ENCODE data around the gene SMYD4.

SMYD4 gene

DNA sequence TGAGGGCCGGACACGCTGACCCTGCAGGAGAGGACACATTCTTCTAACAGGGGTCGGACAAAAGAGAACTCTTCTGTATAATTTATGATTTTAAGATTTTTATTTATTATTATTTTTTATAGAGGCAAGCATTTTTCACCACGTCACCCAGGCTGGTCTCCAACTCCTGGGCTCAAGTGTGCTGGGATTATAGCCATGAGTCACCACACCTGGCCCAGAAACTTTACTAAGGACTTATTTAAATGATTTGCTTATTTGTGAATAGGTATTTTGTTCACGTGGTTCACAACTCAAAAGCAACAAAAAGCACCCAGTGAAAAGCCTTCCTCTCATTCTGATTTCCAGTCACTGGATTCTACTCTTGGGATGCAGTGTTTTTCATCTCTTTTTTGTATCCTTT, 70.2 kb downstream of the SMYD4 start:
- TF ChIP-seq, protein P1, sequence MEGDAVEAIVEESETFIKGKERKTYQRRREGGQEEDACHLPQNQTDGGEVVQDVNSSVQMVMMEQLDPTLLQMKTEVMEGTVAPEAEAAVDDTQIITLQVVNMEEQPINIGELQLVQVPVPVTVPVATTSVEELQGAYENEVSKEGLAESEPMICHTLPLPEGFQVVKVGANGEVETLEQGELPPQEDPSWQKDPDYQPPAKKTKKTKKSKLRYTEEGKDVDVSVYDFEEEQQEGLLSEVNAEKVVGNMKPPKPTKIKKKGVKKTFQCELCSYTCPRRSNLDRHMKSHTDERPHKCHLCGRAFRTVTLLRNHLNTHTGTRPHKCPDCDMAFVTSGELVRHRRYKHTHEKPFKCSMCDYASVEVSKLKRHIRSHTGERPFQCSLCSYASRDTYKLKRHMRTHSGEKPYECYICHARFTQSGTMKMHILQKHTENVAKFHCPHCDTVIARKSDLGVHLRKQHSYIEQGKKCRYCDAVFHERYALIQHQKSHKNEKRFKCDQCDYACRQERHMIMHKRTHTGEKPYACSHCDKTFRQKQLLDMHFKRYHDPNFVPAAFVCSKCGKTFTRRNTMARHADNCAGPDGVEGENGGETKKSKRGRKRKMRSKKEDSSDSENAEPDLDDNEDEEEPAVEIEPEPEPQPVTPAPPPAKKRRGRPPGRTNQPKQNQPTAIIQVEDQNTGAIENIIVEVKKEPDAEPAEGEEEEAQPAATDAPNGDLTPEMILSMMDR (IDR thresholded peaks at IDR 0.05; ENCODE audit: low read depth, low read length), result no peak
- no peak for DNase-seq (ENCODE audit: extremely low read depth, low read depth)

DNA sequence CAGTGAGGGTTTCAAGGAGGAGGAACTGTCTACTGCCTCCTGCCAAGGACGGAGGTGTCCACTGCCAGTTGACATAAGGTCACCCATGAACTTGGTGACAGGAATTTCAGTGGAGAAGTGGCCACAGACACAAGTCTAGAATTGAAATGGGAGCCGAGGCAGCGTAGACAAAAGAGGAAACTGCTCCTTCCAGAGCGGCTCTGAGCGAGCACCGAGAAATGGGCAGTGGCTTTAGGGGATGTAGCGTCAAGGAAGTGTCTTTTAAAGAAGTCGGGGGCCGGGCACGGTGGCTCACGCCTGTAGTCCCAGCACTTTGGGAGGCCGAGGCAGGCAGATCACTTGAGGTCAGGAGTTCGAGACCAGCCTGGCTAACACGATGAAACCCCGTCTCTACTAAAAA, 70.9 kb downstream of the SMYD4 start:
- TF ChIP-seq, protein P1 (IDR thresholded peaks at IDR 0.05; ENCODE audit: low read depth, low read length), result no peak
- DNase-seq (ENCODE audit: extremely low read depth, low read depth), result no peak

DNA sequence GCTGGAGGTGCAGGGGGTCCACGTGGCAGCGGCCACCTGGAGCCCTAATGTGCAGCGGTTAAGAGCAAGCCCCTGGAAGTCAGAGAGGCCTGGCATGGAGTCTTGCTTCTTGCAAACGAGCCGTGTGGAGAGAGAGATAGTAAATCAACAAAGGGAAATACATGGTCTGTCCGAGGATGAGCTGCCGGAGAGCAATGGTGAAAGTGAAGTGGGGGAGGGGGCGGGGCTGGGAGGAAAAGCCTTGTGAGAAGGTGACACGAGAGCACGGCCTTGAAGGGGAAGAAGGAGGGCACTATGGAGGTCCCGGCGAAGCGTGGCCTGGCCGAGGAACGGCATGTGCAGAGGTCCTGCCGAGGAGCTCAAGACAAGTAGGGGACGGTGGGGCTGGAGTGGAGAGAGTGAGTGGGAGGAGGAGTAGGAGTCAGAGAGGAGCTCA, 73.9 kb downstream of the SMYD4 start:
- DNase-seq (ENCODE audit: extremely low read depth, low read depth), result no peak
- TF ChIP-seq, protein P1 (IDR thresholded peaks at IDR 0.05; ENCODE audit: low read depth, low read length), result no peak

DNA sequence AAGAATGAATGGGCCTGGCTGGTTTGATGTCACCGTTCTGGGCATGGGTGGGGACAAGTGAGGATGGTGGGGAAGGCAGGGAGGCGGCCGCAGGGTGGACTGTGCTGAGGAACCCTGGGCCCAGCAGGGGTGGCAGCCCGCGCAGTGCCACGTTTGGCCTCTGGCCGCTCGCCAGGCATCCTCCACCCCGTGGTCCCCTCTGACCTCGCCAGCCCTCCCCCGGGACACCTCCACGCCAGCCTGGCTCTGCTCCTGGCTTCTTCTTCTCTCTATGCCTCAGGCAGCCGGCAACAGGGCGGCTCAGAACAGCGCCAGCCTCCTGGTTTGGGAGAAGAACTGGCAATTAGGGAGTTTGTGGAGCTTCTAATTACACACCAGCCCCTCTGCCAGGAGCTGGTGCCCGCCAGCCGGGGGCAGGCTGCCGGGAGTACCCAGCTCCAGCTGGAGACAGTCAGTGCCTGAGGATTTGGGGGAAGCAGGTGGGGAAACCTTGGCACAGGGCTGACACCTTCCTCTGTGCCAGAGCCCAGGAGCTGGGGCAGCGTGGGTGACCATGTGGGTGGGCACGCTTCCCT, 74.4 kb downstream of the SMYD4 start:
- no peak for DNase-seq (ENCODE audit: extremely low read depth, low read depth)
- TF ChIP-seq, protein P1 (IDR thresholded peaks at IDR 0.05; ENCODE audit: low read depth, low read length), result no peak

DNA sequence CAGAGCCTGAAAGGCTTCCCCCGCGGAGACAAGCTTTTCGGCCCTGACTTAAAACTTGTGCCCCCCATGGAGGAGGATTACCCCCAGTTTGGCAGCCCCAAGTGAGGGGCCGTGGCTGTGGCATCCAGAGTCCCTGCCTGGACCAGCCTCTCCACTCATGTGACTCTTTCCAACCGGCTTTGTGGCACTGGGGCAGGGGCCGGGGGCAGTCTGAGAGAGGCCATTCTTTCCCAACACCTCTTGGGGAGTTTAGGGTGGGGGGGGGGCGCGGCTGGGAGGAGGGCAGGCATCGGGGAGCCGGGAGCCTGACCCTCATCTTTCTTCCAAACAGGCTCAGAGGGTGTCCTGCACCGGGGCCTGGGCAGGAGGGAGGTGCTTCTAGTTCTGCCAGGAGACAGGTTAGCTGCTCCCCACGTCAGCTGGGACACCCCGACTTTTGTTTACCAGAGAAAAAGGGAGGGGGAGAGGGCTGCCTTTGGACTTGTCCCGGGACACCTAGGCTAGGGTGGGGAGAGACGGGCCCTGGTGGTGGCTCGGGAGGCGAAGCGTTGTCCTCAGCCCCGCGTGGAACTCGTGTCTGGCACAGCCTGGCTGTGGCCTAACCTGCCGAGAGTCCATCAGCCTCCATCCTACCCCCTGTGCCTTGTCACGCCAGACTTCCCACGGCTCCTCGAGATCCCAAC, 75.1 kb downstream of the SMYD4 start:
- DNase-seq (ENCODE audit: extremely low read depth, low read depth), result no peak
- TF ChIP-seq, protein P1 (IDR thresholded peaks at IDR 0.05; ENCODE audit: low read depth, low read length), result no peak

DNA sequence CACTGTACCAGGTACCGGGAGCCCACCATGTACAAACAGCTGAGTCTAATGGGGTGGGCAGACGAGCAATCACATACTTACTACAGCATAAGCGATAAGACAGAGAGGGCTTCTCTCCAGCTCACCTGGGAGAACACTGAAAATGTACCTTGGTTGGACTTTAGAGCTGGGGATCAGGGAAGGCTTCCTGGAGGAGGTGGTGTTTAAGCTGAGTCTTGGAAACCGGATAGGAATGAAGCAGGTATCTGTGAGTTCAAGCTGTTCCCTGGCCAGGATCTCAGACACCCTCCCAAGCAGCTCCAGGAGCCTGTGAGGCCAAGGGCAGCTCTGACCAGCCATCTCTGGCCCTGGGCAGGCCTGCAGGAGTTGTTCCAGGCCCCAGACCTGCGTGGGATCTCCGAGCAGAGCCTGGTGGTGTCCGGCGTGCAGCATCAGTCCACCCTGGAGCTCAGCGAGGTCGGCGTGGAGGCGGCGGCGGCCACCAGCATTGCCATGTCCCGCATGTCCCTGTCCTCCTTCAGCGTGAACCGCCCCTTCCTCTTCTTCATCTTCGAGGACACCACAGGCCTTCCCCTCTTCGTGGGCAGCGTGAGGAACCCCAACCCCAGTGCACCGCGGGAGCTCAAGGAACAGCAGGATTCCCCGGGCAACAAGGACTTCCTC, 75.8 kb downstream of the SMYD4 start:
- DNase-seq (ENCODE audit: extremely low read depth, low read depth), result no peak
- TF ChIP-seq, protein P1 (IDR thresholded peaks at IDR 0.05; ENCODE audit: low read depth, low read length), result no peak

Measured in AG09319 (cell line).